OCI-LY1 (cell line): ENCODE data around the gene USP36.

ENCODE experiments used
- H2AFZ ChIP-seq: fragments of 200-600 bp; sonication (generic), shearing (Covaris generic); 2 replicates; pipeline ENCODE4 v1.6.0; 2014; ENCODE audit warnings: antibody characterized with exemption, mild to moderate bottlenecking, low read length
- H3F3A ChIP-seq: fragments of 200-600 bp; sonication (generic), shearing (Covaris generic); 2 replicates; pipeline ENCODE4 v1.6.0; 2014; ENCODE audit warnings: mild to moderate bottlenecking, antibody characterized with exemption, low read length, moderate library complexity; ENCODE audit not compliant: insufficient read depth
- H3K27ac ChIP-seq: fragments of 200-600 bp; sonication (generic); 2 replicates; pipeline ENCODE4 v1.5.1; 2014; ENCODE audit warnings: low read length, mixed run types, mild to moderate bottlenecking, low read depth; ENCODE audit not compliant: poor library complexity, severe bottlenecking
- H3K27me3 ChIP-seq: fragments of 200-600 bp; sonication (generic); 2 replicates; pipeline ENCODE4 v1.6.0; 2014; ENCODE audit warnings: antibody characterized with exemption, mild to moderate bottlenecking, low read length, moderate library complexity; ENCODE audit not compliant: insufficient read depth
- H3K36me3 ChIP-seq: fragments of 200-600 bp; sonication (generic); 2 replicates; pipeline ENCODE4 v1.6.1; 2014; ENCODE audit warnings: mild to moderate bottlenecking, antibody characterized with exemption, low read length, moderate library complexity, mixed read lengths; ENCODE audit not compliant: insufficient read depth
- H3K4me1 ChIP-seq: fragments of 200-600 bp; sonication (generic); 2 replicates; pipeline ENCODE4 v1.5.1; 2014; ENCODE audit warnings: mild to moderate bottlenecking, low read length, moderate library complexity; ENCODE audit not compliant: insufficient read depth, severe bottlenecking
- H3K4me2 ChIP-seq: fragments of 200-600 bp; sonication (generic), shearing (Covaris generic); 2 replicates; pipeline ENCODE4 v1.6.1; 2014; ENCODE audit warnings: low read length
- H3K4me3 ChIP-seq: fragments of 200-600 bp; sonication (generic); 2 replicates; pipeline ENCODE4 v1.5.1; 2014; ENCODE audit warnings: low read length, low read depth, mild to moderate bottlenecking, mixed read lengths; ENCODE audit not compliant: poor library complexity, severe bottlenecking
- H3K79me2 ChIP-seq: fragments of 200-600 bp; shearing (Covaris generic); 2 replicates; pipeline ENCODE4 v1.6.1; 2016; ENCODE audit warnings: mixed run types, low read length, mixed read lengths; ENCODE audit not compliant: insufficient read depth
- H3K9ac ChIP-seq: fragments of 200-600 bp; sonication (generic), shearing (Covaris generic); 2 replicates; pipeline ENCODE4 v1.6.1; 2014; ENCODE audit warnings: mild to moderate bottlenecking, low read length, mixed read lengths
- H3K9me2 ChIP-seq: fragments of 200-600 bp; sonication (generic), shearing (Covaris generic); 2 replicates; pipeline ENCODE4 v1.6.1; 2014; ENCODE audit warnings: low read depth, mild to moderate bottlenecking, low read length, mixed read lengths
- H3K9me3 ChIP-seq: fragments of 200-600 bp; shearing (Covaris generic); 2 replicates; pipeline ENCODE4 v1.6.1; 2014; ENCODE audit warnings: low read length, mixed read lengths
- H4K20me1 ChIP-seq: fragments of 200-600 bp; sonication (generic), shearing (Covaris generic); 2 replicates; pipeline ENCODE4 v1.6.0; 2016; ENCODE audit warnings: mild to moderate bottlenecking, low read length; ENCODE audit not compliant: insufficient read depth
- EZH2 ChIP-seq: fragments of 200-600 bp; sonication (generic), shearing (Covaris generic); IDR thresholded peaks from 2 replicates; pipeline ENCODE4 v1.8.0; 2017; ENCODE audit warnings: borderline replicate concordance, mixed run types, mild to moderate bottlenecking, antibody characterized with exemption, low read length, moderate library complexity, mixed read lengths
- TF ChIP-seq, protein P1 (sequence below): fragments of 200-600 bp; sonication (generic), shearing (Covaris generic); IDR thresholded peaks from 2 replicates; pipeline ENCODE4 v1.5.1; 2017; ENCODE audit warnings: mild to moderate bottlenecking, antibody characterized with exemption, low read length, moderate library complexity, mixed read lengths

The USP36 gene

DNA sequence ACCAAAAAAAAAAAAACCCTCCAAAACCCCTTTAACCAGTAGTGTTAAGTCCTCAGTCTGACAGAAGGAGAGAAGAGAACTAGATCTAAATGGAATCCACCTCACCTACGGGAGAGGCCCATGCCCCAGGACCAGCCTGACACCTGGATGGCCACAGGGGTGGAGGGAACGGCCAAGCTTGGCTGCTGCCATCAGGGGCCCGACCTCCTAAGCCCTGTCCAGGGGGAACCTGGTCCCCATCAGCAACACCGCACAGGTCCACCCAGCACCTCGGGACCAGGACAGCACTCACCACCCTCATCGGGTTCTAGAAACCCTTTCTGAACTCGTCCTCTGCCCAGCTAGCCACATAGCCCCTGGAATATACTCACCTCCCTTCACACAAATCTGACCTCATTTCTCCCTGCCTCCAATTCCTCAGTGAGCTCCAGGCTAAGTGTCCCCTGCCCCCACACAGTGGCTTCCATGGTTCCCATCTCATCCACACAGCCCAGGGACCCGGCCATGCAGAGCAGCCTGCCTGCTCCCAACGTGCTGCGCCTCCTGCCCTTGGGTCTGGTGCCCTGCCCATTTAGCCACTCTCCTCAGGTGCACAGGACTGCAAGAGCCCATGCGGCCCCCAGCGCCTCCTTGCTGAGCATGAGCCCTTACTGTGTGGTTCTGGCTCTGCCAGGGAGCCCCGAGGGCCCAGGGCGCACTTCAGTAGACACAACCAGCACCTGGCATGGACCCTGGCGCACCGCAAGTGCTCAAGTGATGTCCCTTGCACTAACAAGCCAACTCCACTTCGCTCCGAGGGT, 40.3 kb downstream of the USP36 start:
- no peaks in the 10 kb centered on the region for H3K9me2 ChIP-seq
- no peaks in the 10 kb centered on the region for H4K20me1 ChIP-seq
- H3K36me3 ChIP-seq, result peaks cover 79% of the 10 kb centered on the region
- H3K9me3 ChIP-seq, result no peaks in the 10 kb centered on the region
- H3F3A ChIP-seq, result no peaks in the 10 kb centered on the region
- no peak overlapping the region for H3K9ac ChIP-seq
- H3K4me1 ChIP-seq, result no peaks in the 10 kb centered on the region
- H3K79me2 ChIP-seq, result no peaks in the 10 kb centered on the region
- TF ChIP-seq, protein P1, sequence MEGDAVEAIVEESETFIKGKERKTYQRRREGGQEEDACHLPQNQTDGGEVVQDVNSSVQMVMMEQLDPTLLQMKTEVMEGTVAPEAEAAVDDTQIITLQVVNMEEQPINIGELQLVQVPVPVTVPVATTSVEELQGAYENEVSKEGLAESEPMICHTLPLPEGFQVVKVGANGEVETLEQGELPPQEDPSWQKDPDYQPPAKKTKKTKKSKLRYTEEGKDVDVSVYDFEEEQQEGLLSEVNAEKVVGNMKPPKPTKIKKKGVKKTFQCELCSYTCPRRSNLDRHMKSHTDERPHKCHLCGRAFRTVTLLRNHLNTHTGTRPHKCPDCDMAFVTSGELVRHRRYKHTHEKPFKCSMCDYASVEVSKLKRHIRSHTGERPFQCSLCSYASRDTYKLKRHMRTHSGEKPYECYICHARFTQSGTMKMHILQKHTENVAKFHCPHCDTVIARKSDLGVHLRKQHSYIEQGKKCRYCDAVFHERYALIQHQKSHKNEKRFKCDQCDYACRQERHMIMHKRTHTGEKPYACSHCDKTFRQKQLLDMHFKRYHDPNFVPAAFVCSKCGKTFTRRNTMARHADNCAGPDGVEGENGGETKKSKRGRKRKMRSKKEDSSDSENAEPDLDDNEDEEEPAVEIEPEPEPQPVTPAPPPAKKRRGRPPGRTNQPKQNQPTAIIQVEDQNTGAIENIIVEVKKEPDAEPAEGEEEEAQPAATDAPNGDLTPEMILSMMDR, result no peak
- TF ChIP-seq EZH2, result no peak
- no peaks in the 10 kb centered on the region for H3K27me3 ChIP-seq
- H2AFZ ChIP-seq, result no peak overlapping the region
- H3K27ac ChIP-seq, result no peak overlapping the region
- H3K4me3 ChIP-seq, result no peak overlapping the region
- H3K4me2 ChIP-seq, result no peak overlapping the region

DNA sequence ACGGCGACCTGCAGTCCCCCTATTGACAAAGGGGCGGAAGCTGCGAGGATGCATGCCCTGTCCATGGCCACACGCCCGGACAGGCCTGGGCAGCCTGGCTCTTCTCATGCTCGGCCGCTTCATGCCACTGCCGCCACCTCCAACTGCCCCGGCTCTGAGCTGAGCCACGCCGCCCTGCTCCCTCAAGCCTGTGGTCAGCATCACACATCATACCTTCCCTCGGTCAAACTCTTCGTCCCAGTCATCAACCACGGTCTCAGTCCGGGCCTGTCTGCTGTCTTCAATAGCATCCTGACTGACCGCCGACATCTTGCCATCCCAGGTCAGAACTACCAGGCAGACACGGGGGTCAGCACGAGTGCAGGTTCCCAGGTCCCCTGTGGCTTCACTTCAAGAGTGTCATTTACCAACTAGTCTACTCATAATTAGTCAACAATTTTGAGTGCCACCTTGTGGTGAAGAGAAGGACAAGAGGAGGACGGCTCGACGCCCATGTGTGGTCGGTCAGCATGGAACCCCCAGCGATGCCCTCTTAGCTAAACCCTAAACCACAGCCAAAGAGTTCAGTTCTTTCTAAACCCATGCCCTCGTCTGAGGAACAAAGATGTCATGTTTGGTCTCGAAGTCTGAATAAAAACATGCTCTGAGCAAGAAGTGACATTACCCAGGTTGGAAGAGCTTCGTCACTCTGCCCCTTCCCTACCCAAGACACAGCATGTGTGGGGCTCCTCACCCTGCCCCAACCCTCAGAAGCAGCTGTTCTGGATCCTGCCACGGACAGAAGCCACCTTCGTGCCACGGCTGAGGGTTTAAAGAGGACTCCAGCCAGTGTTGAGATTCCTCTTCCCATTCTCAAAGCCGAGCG, 41.7 kb downstream of the USP36 start:
- Histone ChIP-seq H3F3A (no peaks in the 10 kb centered on the region), H3K9me3 (no peaks in the 10 kb centered on the region), H3K4me2 (no peak overlapping the region), H3K27me3 (no peaks in the 10 kb centered on the region), H3K9ac (no peak overlapping the region), H3K4me3 (no peak overlapping the region), H3K9me2 (no peaks in the 10 kb centered on the region), H3K4me1 (no peaks in the 10 kb centered on the region), H3K36me3 (peaks cover 81% of the 10 kb centered on the region), H4K20me1 (no peaks in the 10 kb centered on the region), H3K27ac (no peak overlapping the region), H3K79me2 (no peaks in the 10 kb centered on the region), H2AFZ (no peak overlapping the region)
- TF ChIP-seq, protein P1, result peak; percentile 42
- no peak for TF ChIP-seq EZH2

DNA sequence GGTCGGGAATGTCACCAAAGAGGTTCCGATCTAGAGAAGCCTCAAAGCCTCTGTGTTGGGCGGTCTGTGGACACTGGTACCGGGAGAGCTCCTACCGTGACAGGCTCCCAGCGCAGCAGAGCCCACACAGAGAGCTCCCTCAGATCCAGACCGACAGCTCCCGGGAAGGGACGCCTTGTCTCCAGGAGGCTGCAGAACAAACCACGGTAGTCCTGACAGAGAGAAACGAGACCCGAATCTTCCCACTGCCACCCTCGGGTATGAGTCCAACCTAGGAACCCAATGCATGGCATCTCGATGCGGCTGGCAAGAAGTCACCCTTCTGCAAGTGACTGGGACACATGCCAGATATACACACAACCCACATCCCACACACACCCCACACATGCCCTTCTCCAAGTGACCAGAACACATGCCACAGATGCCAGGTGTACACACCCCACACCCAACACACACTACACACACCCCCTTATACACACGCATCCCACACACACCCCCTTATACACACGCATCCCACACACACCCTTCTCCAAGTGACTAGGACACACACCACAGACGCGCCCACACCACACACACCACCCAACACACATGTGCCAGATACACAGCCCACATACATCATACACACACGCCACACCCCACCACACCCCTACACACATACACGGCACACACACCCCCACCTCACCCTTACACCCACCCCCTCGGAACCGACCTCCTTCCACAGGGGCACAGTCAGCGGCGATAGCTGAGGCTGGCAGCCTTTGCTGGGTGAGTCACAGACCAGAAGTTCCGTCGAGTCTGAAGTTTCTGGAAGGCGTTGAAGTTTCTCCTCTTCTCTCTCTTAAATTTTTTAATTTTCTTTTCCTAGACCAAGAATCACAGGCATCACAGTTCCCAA, 42.7 kb downstream of the USP36 start:
- no peak overlapping the region for H3K4me2 ChIP-seq
- H3K9me3 ChIP-seq, result no peaks in the 10 kb centered on the region
- no peak overlapping the region for H3K9ac ChIP-seq
- no peak overlapping the region for H3K27ac ChIP-seq
- no peaks in the 10 kb centered on the region for H3K4me1 ChIP-seq
- no peak overlapping the region for H3K4me3 ChIP-seq
- no peaks in the 10 kb centered on the region for H3K27me3 ChIP-seq
- H3F3A ChIP-seq, result no peaks in the 10 kb centered on the region
- no peaks in the 10 kb centered on the region for H3K9me2 ChIP-seq
- no peak overlapping the region for H2AFZ ChIP-seq
- TF ChIP-seq EZH2, result no peak
- TF ChIP-seq, protein P1, result no peak
- H4K20me1 ChIP-seq, result no peaks in the 10 kb centered on the region
- peaks cover 80% of the 10 kb centered on the region for H3K36me3 ChIP-seq
- H3K79me2 ChIP-seq, result no peaks in the 10 kb centered on the region
